Measurements from ENCODE around the gene GPR3.
"Not testable (repeated sequence)": the region's sequence is repeated elsewhere in the genome, so short reads cannot be mapped to it uniquely, and the experiment has no call there.

Gene GPR3

GRCh38 chr1:27428316-27429028 is 36.0 kb downstream of the GPR3 start:
- peak in 1 of 2 donors; percentile 17 for DNase-seq

GRCh38 chr1:27429029-27429425 is 36.6 kb downstream of the GPR3 start:
- DNase-seq: no peak

GRCh38 chr1:27430903-27431600 is 38.6 kb downstream of the GPR3 start:
- peak in 1 of 2 donors; percentile 80 for DNase-seq

- no peak for DNase-seq
Observed at GRCh38 chr1:27431601-27431940, 39.1 kb downstream of the GPR3 start.

- DNase-seq: not testable (repeated sequence)
Observed at GRCh38 chr1:27432725-27433124, 40.3 kb downstream of the GPR3 start.

- DNase-seq: no peak
Observed at GRCh38 chr1:27433706-27434105, 41.3 kb downstream of the GPR3 start.

GRCh38 chr1:27435566-27436203 is 43.3 kb downstream of the GPR3 start:
- peak in 1 of 2 donors; percentile 37 for DNase-seq

- no peak for DNase-seq
Observed at GRCh38 chr1:27436204-27437159, 44.1 kb downstream of the GPR3 start.

- DNase-seq: no peak
Observed at GRCh38 chr1:27438621-27439061, 46.2 kb downstream of the GPR3 start.

- DNase-seq: no peak
Observed at GRCh38 chr1:27439150-27439549, 46.7 kb downstream of the GPR3 start.

- DNase-seq: no peak
Observed at GRCh38 chr1:27444632-27445031, 52.2 kb downstream of the GPR3 start.
